K562 (cell line): Measurements from ENCODE around the gene CD52. TPM values are rescaled to one million over a fixed set of nuclear protein-coding genes. Genes with fewer than 3 reads are reported as not detected.

Experiments used
- ARID3A ChIP-seq: IDR thresholded peaks from 2 replicates; pipeline ENCODE4 v1.6.1; 2012; ENCODE audit warnings: low read depth, low read length, improper control_type of control experiment, borderline replicate concordance
- CBX2 ChIP-seq: fragments of 200-600 bp; sonication (generic); IDR thresholded peaks from one replicate; pipeline ENCODE4 v1.6.1; 2012; ENCODE audit warnings: mild to moderate bottlenecking, low read length, inconsistent platforms; ENCODE audit not compliant: insufficient read depth, poor library complexity, severe bottlenecking
- CCAR2 ChIP-seq: fragments of 200-400 bp; formaldehyde crosslinking; IDR thresholded peaks from 2 replicates; pipeline ENCODE4 v1.6.1; 2017; ENCODE audit warnings: mild to moderate bottlenecking, low read depth, low read length
- NFIC ChIP-seq: fragments of 450-650 bp; IDR thresholded peaks from 2 replicates; pipeline ENCODE4 v1.6.1; 2017; ENCODE audit warnings: mild to moderate bottlenecking, inconsistent platforms
- ZNF551 ChIP-seq: fragments of 250-450 bp; sonication (Bioruptor Pico); IDR thresholded peaks from 2 replicates; pipeline ENCODE4 v1.5.0; 2021; ENCODE audit warnings: mild to moderate bottlenecking, moderate library complexity
- polyA plus RNA-seq, 8 experiments: library from polyadenylated mRNA; depleted of rRNA in 4 of 8; stranded (reverse) in 5 of 8; unstranded in 3 of 8; fragments of >200 nt; fragmentation: Nextera tagmentation in 2 of 8; fragmentation: Illumina TruSeq in 1 of 8; extraction: Ambion mirVana in 2 of 8; extraction: Trizol in 1 of 8; gene quantifications; 2 replicates each; pipeline versions ENCODE4 v1.2.1 to v1.2.3, GENCODE V29; 2011 to 2014; ENCODE audit warnings: inconsistent platforms in 1 of 8, missing spikeins in 1 of 8
- total RNA-seq, 7 experiments: library from RNA; depleted of rRNA in 6 of 7; stranded (reverse); fragments of >200 nt in 6 of 7; fragmentation: Illumina TruSeq in 2 of 7; extraction: Trizol in 2 of 7; gene quantifications; 2 replicates each; pipeline versions ENCODE4 v1.2.1 to v1.2.3, GENCODE V29; 2011 to 2021; ENCODE audit warnings: low replicate concordance in 1 of 7
- TF ChIP-seq, protein P1 (sequence below): fragments of 250-450 bp; sonication (Bioruptor Pico); IDR thresholded peaks from 2 replicates; pipeline ENCODE4 v1.4.0; 2020; ENCODE audit warnings: mild to moderate bottlenecking

The CD52 gene
- total and polyA plus RNA-seq, 9 of the 15 experiments (the other 6 are each of a cell fraction or from before 2014, with no cell fraction given), result 34.9 to 488 (median 173) TPM

- TF ChIP-seq ZNF551 (CRISPR knock-in tag), result no peak
- TF ChIP-seq ARID3A, result no peak
- no peak for TF ChIP-seq CBX2
- peak; percentile 45 for TF ChIP-seq NFIC
- TF ChIP-seq, protein P1, sequence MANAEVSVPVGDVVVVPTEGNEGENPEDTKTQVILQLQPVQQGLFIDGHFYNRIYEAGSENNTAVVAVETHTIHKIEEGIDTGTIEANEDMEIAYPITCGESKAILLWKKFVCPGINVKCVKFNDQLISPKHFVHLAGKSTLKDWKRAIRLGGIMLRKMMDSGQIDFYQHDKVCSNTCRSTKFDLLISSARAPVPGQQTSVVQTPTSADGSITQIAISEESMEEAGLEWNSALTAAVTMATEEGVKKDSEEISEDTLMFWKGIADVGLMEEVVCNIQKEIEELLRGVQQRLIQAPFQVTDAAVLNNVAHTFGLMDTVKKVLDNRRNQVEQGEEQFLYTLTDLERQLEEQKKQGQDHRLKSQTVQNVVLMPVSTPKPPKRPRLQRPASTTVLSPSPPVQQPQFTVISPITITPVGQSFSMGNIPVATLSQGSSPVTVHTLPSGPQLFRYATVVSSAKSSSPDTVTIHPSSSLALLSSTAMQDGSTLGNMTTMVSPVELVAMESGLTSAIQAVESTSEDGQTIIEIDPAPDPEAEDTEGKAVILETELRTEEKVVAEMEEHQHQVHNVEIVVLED, result no peak
- no peak for TF ChIP-seq CCAR2
Observed at GRCh38 chr1:26300578-26301275, 17.0 kb upstream of the CD52 start (continued).
